ENCODE data around the gene SYNDIG1L. TPM values are rescaled to one million over a fixed set of nuclear protein-coding genes. Genes with fewer than 3 reads are reported as not detected.

The SYNDIG1L gene
- total RNA-seq, 1 experiment from 2014 or later = 0.29 TPM

DNA sequence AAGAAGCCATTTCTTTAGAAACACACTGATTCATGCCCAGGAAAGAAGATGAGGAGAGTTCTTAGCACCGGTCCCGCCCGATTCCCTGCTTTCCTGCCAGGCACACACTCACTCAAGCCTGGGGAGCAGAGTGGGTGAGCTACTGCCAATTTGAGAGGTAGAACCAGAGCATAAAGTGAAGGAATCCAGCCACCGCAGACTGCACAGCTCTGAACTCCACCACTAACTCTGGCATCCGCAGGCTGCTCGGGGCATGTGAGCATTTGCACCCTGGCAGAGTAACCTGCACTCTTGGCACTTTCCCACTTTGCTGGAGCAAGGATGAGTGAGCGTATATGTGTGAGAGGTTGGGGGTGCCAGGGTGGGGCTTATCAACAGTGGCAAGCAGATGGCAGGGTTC is 4.0 kb upstream of the SYNDIG1L start:
- Mint-ChIP-seq H3K9me3 (ENCODE audit: unreplicated experiment) (no peaks in the 10 kb centered on the region), H3K27ac (ENCODE audit: unreplicated experiment) (no peak overlapping the region), H3K4me1 (ENCODE audit: low read depth, unreplicated experiment) (peaks cover 7% of the 10 kb centered on the region), H3K36me3 (ENCODE audit: insufficient read depth, unreplicated experiment) (no peaks in the 10 kb centered on the region), H3K27me3 (ENCODE audit: insufficient read depth, unreplicated experiment) (peaks cover 3% of the 10 kb centered on the region), H3K4me3 (ENCODE audit: unreplicated experiment) (no peak overlapping the region)
- TF ChIP-seq, protein P1, sequence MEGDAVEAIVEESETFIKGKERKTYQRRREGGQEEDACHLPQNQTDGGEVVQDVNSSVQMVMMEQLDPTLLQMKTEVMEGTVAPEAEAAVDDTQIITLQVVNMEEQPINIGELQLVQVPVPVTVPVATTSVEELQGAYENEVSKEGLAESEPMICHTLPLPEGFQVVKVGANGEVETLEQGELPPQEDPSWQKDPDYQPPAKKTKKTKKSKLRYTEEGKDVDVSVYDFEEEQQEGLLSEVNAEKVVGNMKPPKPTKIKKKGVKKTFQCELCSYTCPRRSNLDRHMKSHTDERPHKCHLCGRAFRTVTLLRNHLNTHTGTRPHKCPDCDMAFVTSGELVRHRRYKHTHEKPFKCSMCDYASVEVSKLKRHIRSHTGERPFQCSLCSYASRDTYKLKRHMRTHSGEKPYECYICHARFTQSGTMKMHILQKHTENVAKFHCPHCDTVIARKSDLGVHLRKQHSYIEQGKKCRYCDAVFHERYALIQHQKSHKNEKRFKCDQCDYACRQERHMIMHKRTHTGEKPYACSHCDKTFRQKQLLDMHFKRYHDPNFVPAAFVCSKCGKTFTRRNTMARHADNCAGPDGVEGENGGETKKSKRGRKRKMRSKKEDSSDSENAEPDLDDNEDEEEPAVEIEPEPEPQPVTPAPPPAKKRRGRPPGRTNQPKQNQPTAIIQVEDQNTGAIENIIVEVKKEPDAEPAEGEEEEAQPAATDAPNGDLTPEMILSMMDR (IDR thresholded peaks at IDR 0.05; ENCODE audit: insufficient read depth in 1 of 2, low read depth in 1 of 2, low read length in 1 of 2, severe bottlenecking in 1 of 2, unreplicated experiment in 1 of 2) = no peak
- H3K36me3 ChIP-seq (ENCODE audit: control insufficient read depth, insufficient read depth, low read length) = no peaks in the 10 kb centered on the region
- no peak for DNase-seq
- CTCF ChIA-PET = interaction anchor here (0.6 kb wide), 1 partner anchor 111 kb away, joined by 5 read pairs; no protein-coding TSS in a partner anchor
- no TSS peak for BruUV-seq (replicated peaks)
- H3K27me3 ChIP-seq (replicated peaks; ENCODE audit: control insufficient read depth, insufficient read depth, low read length) = no peaks in the 10 kb centered on the region
- no peak overlapping the region for H3K4me3 ChIP-seq (ENCODE audit: low read depth, low read length)
- POLR2A ChIA-PET = no interaction called here
- H3K9me3 ChIP-seq = no peaks in the 10 kb centered on the region
- intact Hi-C loops (cut with micrococcal nuclease; ENCODE audit: unreplicated experiment) = loop anchor here (10.0 kb wide), 1 partner anchor 65 kb away; no protein-coding TSS in a partner anchor
- no peaks in the 10 kb centered on the region for H3K4me1 ChIP-seq

DNA sequence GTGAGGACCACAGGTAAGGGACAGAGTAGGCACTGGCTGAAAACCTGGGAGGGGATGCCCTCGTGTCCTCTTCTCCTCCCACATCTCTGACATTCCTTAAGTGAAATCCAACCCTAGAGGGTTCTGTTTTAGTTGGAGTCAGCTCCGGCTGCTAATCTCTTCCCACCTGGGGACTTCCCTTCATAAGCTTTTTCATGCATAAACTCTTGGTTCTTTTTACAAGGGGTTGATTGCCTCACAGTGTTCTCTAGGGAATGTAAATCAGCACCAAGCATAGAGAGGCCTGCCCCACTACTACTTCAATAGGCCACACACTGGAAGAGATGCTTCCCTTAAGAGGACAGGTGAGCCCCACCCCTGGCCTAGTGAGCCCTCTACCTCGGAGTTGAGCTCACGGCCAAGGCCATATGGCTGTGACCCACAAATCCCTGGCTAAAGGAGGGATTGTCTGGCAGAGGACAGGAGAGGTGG is 3.2 kb upstream of the SYNDIG1L start:
- peaks cover 3% of the 10 kb centered on the region for H3K27me3 Mint-ChIP-seq (ENCODE audit: insufficient read depth, unreplicated experiment)
- no peak for DNase-seq

DNA sequence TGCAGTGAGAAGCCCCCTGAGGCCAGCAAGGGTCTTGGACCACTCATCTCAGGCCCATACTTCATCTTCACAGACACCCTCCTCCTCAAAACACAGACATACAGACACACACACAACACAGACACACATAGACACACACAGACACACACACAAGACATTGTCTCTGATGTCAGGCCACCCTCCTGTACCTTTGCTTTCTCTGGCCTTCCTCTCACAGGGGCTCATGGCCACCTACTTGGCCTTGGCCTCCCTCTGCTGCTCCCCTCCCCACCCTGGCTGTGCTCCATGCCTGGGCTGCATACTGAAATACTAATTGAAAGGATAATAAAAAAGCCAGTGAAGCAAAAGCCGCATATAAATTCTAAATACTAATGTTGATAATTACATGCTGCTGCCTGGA is 1.6 kb upstream of the SYNDIG1L start:
- Histone ChIP-seq H3K4me3 (ENCODE audit: low read depth, low read length) (no peak overlapping the region), H3K36me3 (ENCODE audit: control insufficient read depth, insufficient read depth, low read length) (no peaks in the 10 kb centered on the region), H3K27me3 (replicated peaks; ENCODE audit: control insufficient read depth, insufficient read depth, low read length) (no peaks in the 10 kb centered on the region; the same call in 1 of the 2 replicates), H3K9me3 (no peaks in the 10 kb centered on the region), H3K4me1 (no peaks in the 10 kb centered on the region)
- CTCF ChIA-PET = no interaction called here
- TF ChIP-seq, protein P1 (IDR thresholded peaks at IDR 0.05; ENCODE audit: insufficient read depth in 1 of 2, low read depth in 1 of 2, low read length in 1 of 2, severe bottlenecking in 1 of 2, unreplicated experiment in 1 of 2) = no peak
- Mint-ChIP-seq H3K36me3 (ENCODE audit: insufficient read depth, unreplicated experiment) (no peaks in the 10 kb centered on the region), H3K27ac (ENCODE audit: unreplicated experiment) (no peak overlapping the region), H3K9me3 (ENCODE audit: unreplicated experiment) (no peaks in the 10 kb centered on the region), H3K27me3 (ENCODE audit: insufficient read depth, unreplicated experiment) (peaks cover 5% of the 10 kb centered on the region), H3K4me1 (ENCODE audit: low read depth, unreplicated experiment) (no peaks in the 10 kb centered on the region), H3K4me3 (ENCODE audit: unreplicated experiment) (no peak overlapping the region)
- no peak for DNase-seq
- intact Hi-C loops (cut with micrococcal nuclease; ENCODE audit: unreplicated experiment) = no loop called here
- POLR2A ChIA-PET = no interaction called here
- no TSS peak for BruUV-seq (replicated peaks)

More for the DNA sequence above, 3.2 kb upstream of the SYNDIG1L start:
- TF ChIP-seq, protein P1 (IDR thresholded peaks at IDR 0.05; ENCODE audit: insufficient read depth in 1 of 2, low read depth in 1 of 2, low read length in 1 of 2, severe bottlenecking in 1 of 2, unreplicated experiment in 1 of 2) = no peak
- no peaks in the 10 kb centered on the region for H3K4me1 ChIP-seq
- Mint-ChIP-seq H3K9me3 (ENCODE audit: unreplicated experiment) (no peaks in the 10 kb centered on the region), H3K27ac (ENCODE audit: unreplicated experiment) (no peak overlapping the region), H3K4me3 (ENCODE audit: unreplicated experiment) (no peak overlapping the region), H3K4me1 (ENCODE audit: low read depth, unreplicated experiment) (peaks cover 3% of the 10 kb centered on the region), H3K36me3 (ENCODE audit: insufficient read depth, unreplicated experiment) (no peaks in the 10 kb centered on the region)
- no TSS peak for BruUV-seq (replicated peaks)
- no peaks in the 10 kb centered on the region for H3K36me3 ChIP-seq (ENCODE audit: control insufficient read depth, insufficient read depth, low read length)
- H3K4me3 ChIP-seq (ENCODE audit: low read depth, low read length) = no peak overlapping the region
- POLR2A ChIA-PET = no interaction called here
- intact Hi-C loops (cut with micrococcal nuclease; ENCODE audit: unreplicated experiment) = no loop called here
- H3K27me3 ChIP-seq (replicated peaks; ENCODE audit: control insufficient read depth, insufficient read depth, low read length) = no peaks in the 10 kb centered on the region; the same call in 1 of the 2 replicates
- no peaks in the 10 kb centered on the region for H3K9me3 ChIP-seq
- CTCF ChIA-PET = interaction anchor here (0.6 to 0.8 kb wide), 2 partner anchors 110 to 125 kb away, joined by 3 to 5 read pairs; no protein-coding TSS in a partner anchor

Data from Caco-2 (cell line).